Stimulated activated naive CD8-positive, alpha-beta T cell treated with anti-CD3 and anti-CD28 coated beads, Interleukin-15, amount 100 ng/mL, for 72 hours (primary cell): ENCODE results near the gene GREM2.

Experiments
- ATAC-seq: fragments of 150-1000 bp; cut with Tn5 transposase; 2 replicates; pipeline ENCODE4 v1.10.0; 2021; ENCODE audit warnings: mild to moderate bottlenecking, moderate library complexity
- DNase-seq, 2 donors: peaks; one replicate each; pipeline ENCODE4 v3.0.0; 2021 to 2022
- H3K27ac Mint-ChIP-seq, 2 donors: one replicate each; pipeline ENCODE4 v1.8.0; 2022; ENCODE audit warnings: mild to moderate bottlenecking in 2 of 2, mixed read lengths in 2 of 2, moderate library complexity in 2 of 2
- H3K27me3 Mint-ChIP-seq: one replicate; pipeline ENCODE4 v1.8.0; 2022; ENCODE audit warnings: mixed read lengths
- H3K4me1 Mint-ChIP-seq: one replicate; pipeline ENCODE4 v1.8.0; 2022; ENCODE audit warnings: mild to moderate bottlenecking, mixed read lengths
- H3K4me3 Mint-ChIP-seq, 2 donors: one replicate each; pipeline ENCODE4 v1.8.0; 2022; ENCODE audit warnings: mild to moderate bottlenecking in 2 of 2, mixed read lengths in 2 of 2, moderate library complexity in 1 of 2
- H3K9me3 Mint-ChIP-seq, 2 donors: one replicate each; pipeline ENCODE4 v1.8.0; 2022; ENCODE audit warnings: mixed read lengths in 2 of 2

GREM2 gene

GRCh38 chr1:240501115-240501514, 110.8 kb downstream of the GREM2 start:
- ATAC-seq, result no peak
- H3K9me3 Mint-ChIP-seq, result no peaks in the 10 kb centered on the region
- H3K4me1 Mint-ChIP-seq, result no peaks in the 10 kb centered on the region
- no peak overlapping the region for H3K27ac Mint-ChIP-seq
- DNase-seq, result no peak
- no peaks in the 10 kb centered on the region for H3K27me3 Mint-ChIP-seq
- no peak overlapping the region for H3K4me3 Mint-ChIP-seq

GRCh38 chr1:240500647-240501046, 111.3 kb downstream of the GREM2 start:
- Mint-ChIP-seq H3K4me3 (no peak overlapping the region), H3K4me1 (no peaks in the 10 kb centered on the region), H3K27me3 (no peaks in the 10 kb centered on the region), H3K27ac (no peak overlapping the region), H3K9me3 (no peaks in the 10 kb centered on the region)
- DNase-seq, result no peak
- no peak for ATAC-seq

- Mint-ChIP-seq H3K27ac (no peak overlapping the region), H3K4me3 (no peak overlapping the region), H3K9me3 (no peaks in the 10 kb centered on the region), H3K4me1 (no peaks in the 10 kb centered on the region), H3K27me3 (no peaks in the 10 kb centered on the region)
- ATAC-seq (no peak), DNase-seq (no peak)
Measured at GRCh38 chr1:240499012-240499411, 112.9 kb downstream of the GREM2 start.

- H3K27ac Mint-ChIP-seq, result no peak overlapping the region
- H3K27me3 Mint-ChIP-seq, result peaks cover under 1% of the 10 kb centered on the region
- DNase-seq (no peak), ATAC-seq (no peak)
- H3K4me3 Mint-ChIP-seq, result no peak overlapping the region
- no peaks in the 10 kb centered on the region for H3K9me3 Mint-ChIP-seq
- no peaks in the 10 kb centered on the region for H3K4me1 Mint-ChIP-seq
Measured at GRCh38 chr1:240498335-240498734, 113.6 kb downstream of the GREM2 start.

- ATAC-seq (no peak), DNase-seq (no peak)
- peaks cover 4% of the 10 kb centered on the region for H3K27me3 Mint-ChIP-seq
- no peak overlapping the region for H3K4me3 Mint-ChIP-seq
- no peaks in the 10 kb centered on the region for H3K9me3 Mint-ChIP-seq
- H3K4me1 Mint-ChIP-seq, result no peaks in the 10 kb centered on the region
- H3K27ac Mint-ChIP-seq, result no peak overlapping the region
Measured at GRCh38 chr1:240497908-240498307, 114.0 kb downstream of the GREM2 start.

GRCh38 chr1:240496941-240497340, 115.0 kb downstream of the GREM2 start:
- Mint-ChIP-seq H3K4me1 (no peaks in the 10 kb centered on the region), H3K4me3 (no peak overlapping the region), H3K9me3 (no peaks in the 10 kb centered on the region), H3K27ac (no peak overlapping the region), H3K27me3 (peaks cover 13% of the 10 kb centered on the region)
- DNase-seq (no peak), ATAC-seq (no peak)

GRCh38 chr1:240496356-240496755, 115.6 kb downstream of the GREM2 start:
- DNase-seq (no peak), ATAC-seq (no peak)
- H3K9me3 Mint-ChIP-seq, result no peaks in the 10 kb centered on the region
- no peak overlapping the region for H3K4me3 Mint-ChIP-seq
- H3K27me3 Mint-ChIP-seq, result peaks cover 18% of the 10 kb centered on the region
- H3K4me1 Mint-ChIP-seq, result no peaks in the 10 kb centered on the region
- H3K27ac Mint-ChIP-seq, result no peak overlapping the region

GRCh38 chr1:240495601-240496000, 116.4 kb downstream of the GREM2 start:
- H3K9me3 Mint-ChIP-seq, result no peaks in the 10 kb centered on the region
- no peak for DNase-seq
- no peak for ATAC-seq
- no peaks in the 10 kb centered on the region for H3K4me1 Mint-ChIP-seq
- H3K4me3 Mint-ChIP-seq, result no peak overlapping the region
- H3K27me3 Mint-ChIP-seq, result peaks cover 26% of the 10 kb centered on the region
- no peak overlapping the region for H3K27ac Mint-ChIP-seq

GRCh38 chr1:240492832-240493440, 119.0 kb downstream of the GREM2 start:
- Mint-ChIP-seq H3K9me3 (no peaks in the 10 kb centered on the region), H3K4me1 (no peaks in the 10 kb centered on the region), H3K4me3 (peak overlapping the region; percentile 64 to 67), H3K27me3 (peaks cover 28% of the 10 kb centered on the region), H3K27ac (no peak overlapping the region)
- ATAC-seq, result peak; percentile 75
- peak; percentile 9 to 49 for DNase-seq

GRCh38 chr1:240491796-240492195, 120.2 kb downstream of the GREM2 start:
- DNase-seq (no peak), ATAC-seq (no peak)
- Mint-ChIP-seq H3K27me3 (peaks cover 34% of the 10 kb centered on the region), H3K27ac (no peak overlapping the region), H3K4me3 (peak overlapping the region in 1 of 2 donors; percentile 49), H3K4me1 (no peaks in the 10 kb centered on the region), H3K9me3 (peaks cover 0 to 6% of the 10 kb centered on the region in 2 donors)

GRCh38 chr1:240491156-240491555, 120.8 kb downstream of the GREM2 start:
- peaks cover 0 to 7% of the 10 kb centered on the region in 2 donors for H3K9me3 Mint-ChIP-seq
- DNase-seq, result no peak
- ATAC-seq, result no peak
- no peak overlapping the region for H3K27ac Mint-ChIP-seq
- H3K27me3 Mint-ChIP-seq, result peaks cover 35% of the 10 kb centered on the region
- H3K4me1 Mint-ChIP-seq, result no peaks in the 10 kb centered on the region
- no peak overlapping the region for H3K4me3 Mint-ChIP-seq

GRCh38 chr1:240487493-240487892, 124.5 kb downstream of the GREM2 start:
- H3K27ac Mint-ChIP-seq, result no peak overlapping the region
- H3K27me3 Mint-ChIP-seq, result peaks cover 28% of the 10 kb centered on the region
- H3K9me3 Mint-ChIP-seq, result peaks cover 0 to 7% of the 10 kb centered on the region in 2 donors
- no peaks in the 10 kb centered on the region for H3K4me1 Mint-ChIP-seq
- no peak for ATAC-seq
- DNase-seq, result no peak
- no peak overlapping the region for H3K4me3 Mint-ChIP-seq

- ATAC-seq (no peak), DNase-seq (no peak)
- Mint-ChIP-seq H3K27me3 (peaks cover 19% of the 10 kb centered on the region), H3K4me3 (no peak overlapping the region), H3K9me3 (peaks cover 0 to 7% of the 10 kb centered on the region in 2 donors), H3K27ac (no peak overlapping the region), H3K4me1 (no peaks in the 10 kb centered on the region)
Measured at GRCh38 chr1:240486611-240487010, 125.3 kb downstream of the GREM2 start.

- Mint-ChIP-seq H3K4me1 (no peaks in the 10 kb centered on the region), H3K27ac (no peak overlapping the region), H3K4me3 (no peak overlapping the region), H3K9me3 (peaks cover 0 to 7% of the 10 kb centered on the region in 2 donors), H3K27me3 (peaks cover 7% of the 10 kb centered on the region)
- DNase-seq, result no peak
- ATAC-seq, result no peak
Measured at GRCh38 chr1:240484804-240485443, 127.0 kb downstream of the GREM2 start.

GRCh38 chr1:240478536-240478935, 133.4 kb downstream of the GREM2 start:
- Mint-ChIP-seq H3K4me1 (no peaks in the 10 kb centered on the region), H3K9me3 (no peaks in the 10 kb centered on the region), H3K4me3 (no peak overlapping the region), H3K27ac (no peak overlapping the region), H3K27me3 (no peaks in the 10 kb centered on the region)
- DNase-seq (no peak), ATAC-seq (no peak)

GRCh38 chr1:240475832-240476231, 136.1 kb downstream of the GREM2 start:
- Mint-ChIP-seq H3K27ac (no peak overlapping the region), H3K27me3 (no peaks in the 10 kb centered on the region), H3K4me3 (no peak overlapping the region), H3K9me3 (no peaks in the 10 kb centered on the region), H3K4me1 (no peaks in the 10 kb centered on the region)
- no peak for DNase-seq
- ATAC-seq, result no peak

GRCh38 chr1:240474133-240474614, 137.8 kb downstream of the GREM2 start:
- no peaks in the 10 kb centered on the region for H3K9me3 Mint-ChIP-seq
- H3K27ac Mint-ChIP-seq, result no peak overlapping the region
- H3K4me3 Mint-ChIP-seq, result no peak overlapping the region
- DNase-seq (no peak), ATAC-seq (no peak)
- no peaks in the 10 kb centered on the region for H3K27me3 Mint-ChIP-seq
- no peaks in the 10 kb centered on the region for H3K4me1 Mint-ChIP-seq
